IPS-20b (cell line): ENCODE measurements around the gene SGCD.

ENCODE experiments used
- H3K27ac ChIP-seq: one replicate; pipeline ENCODE4 v1.5.1; 2013; ENCODE audit warnings: low read length
- H3K27me3 ChIP-seq: 2 replicates; pipeline ENCODE4 v1.6.1; 2013; ENCODE audit warnings: mild to moderate bottlenecking, low read length, inconsistent platforms; ENCODE audit not compliant: insufficient read depth
- H3K36me3 ChIP-seq: 2 replicates; pipeline ENCODE4 v1.6.1; 2013; ENCODE audit warnings: low read depth, mild to moderate bottlenecking, inconsistent platforms, low read length, moderate library complexity; ENCODE audit not compliant: insufficient read depth
- H3K4me1 ChIP-seq: 2 replicates; pipeline ENCODE4 v1.6.1; 2013; ENCODE audit warnings: mild to moderate bottlenecking, control low read depth, inconsistent platforms, low read length, moderate library complexity; ENCODE audit not compliant: insufficient read depth
- H3K4me3 ChIP-seq: 2 replicates; pipeline ENCODE4 v1.5.1; 2013; ENCODE audit warnings: mild to moderate bottlenecking, low read length, inconsistent platforms
- H3K9ac ChIP-seq: 2 replicates; pipeline ENCODE4 v1.6.1; 2013; ENCODE audit warnings: low read depth, mild to moderate bottlenecking, inconsistent platforms, low read length, moderate library complexity
- H3K9me3 ChIP-seq: 2 replicates; pipeline ENCODE4 v1.6.1; 2013; ENCODE audit warnings: mild to moderate bottlenecking, low read depth, low read length, inconsistent platforms; ENCODE audit not compliant: insufficient read depth

Gene SGCD

DNA sequence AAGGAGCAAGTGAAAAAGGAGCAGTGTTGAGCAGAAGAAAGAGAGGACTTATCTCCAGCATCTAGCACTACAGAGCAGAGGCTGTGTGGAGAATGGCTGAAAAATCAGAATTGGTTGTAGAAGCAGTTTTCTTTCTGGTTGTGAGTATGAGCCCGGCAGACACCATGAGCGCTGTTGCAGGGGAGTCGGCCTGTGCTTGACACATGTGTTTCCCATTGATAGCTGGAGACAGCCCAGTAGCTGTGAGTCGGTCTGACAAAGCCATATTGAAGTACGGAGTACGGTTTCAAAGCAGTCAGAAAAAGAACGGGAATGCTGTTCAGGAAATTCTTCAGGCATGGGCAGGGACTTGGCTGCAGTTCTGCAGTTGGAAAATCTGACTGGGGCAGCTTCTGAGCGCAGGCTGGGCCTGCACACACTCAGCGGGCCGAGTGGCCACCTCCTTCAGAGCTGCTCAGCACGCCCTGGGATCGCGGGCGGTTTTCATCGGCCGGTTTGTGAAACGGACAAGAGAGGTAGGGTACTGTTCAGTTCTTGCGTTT is at the start of gene SGCD:
Gene SGCD, plus strand, starts transcription at position 447 of the 542 bp plus-strand sequence.
- Histone ChIP-seq H3K4me3 (no peak within 1 kb of the TSS), H3K27ac (no peak within 1 kb of the TSS), H3K27me3 (no peaks in the 10 kb centered on the region), H3K36me3 (no peaks in the 10 kb centered on the region), H3K4me1 (no peaks in the 10 kb centered on the region), H3K9ac (no peak within 1 kb of the TSS), H3K9me3 (no peaks in the 10 kb centered on the region)

DNA sequence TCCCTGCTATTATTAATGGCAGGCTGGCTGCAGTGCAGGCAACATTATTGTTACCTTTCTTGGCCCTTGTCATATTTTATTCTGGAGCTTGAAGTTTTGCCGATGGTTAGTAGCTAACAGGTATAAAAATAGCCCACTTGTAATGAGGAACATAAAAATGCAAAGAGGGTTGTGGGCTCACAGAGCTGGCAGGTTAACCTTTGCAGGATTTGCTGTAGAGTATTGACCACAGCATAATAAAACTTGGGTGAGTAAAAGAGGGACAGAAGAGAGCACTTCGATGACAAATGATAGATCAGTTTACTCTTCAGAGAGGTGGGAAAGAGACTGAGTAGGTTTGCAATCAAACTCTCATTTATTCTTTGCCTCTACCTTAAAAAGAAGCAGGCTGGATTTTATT is 49.7 kb upstream of the SGCD start:
- no peaks in the 10 kb centered on the region for H3K27me3 ChIP-seq
- H3K9ac ChIP-seq: no peak overlapping the region
- no peak overlapping the region for H3K27ac ChIP-seq
- H3K36me3 ChIP-seq: no peaks in the 10 kb centered on the region
- peaks cover 3% of the 10 kb centered on the region for H3K4me1 ChIP-seq
- no peak overlapping the region for H3K4me3 ChIP-seq
- no peaks in the 10 kb centered on the region for H3K9me3 ChIP-seq

DNA sequence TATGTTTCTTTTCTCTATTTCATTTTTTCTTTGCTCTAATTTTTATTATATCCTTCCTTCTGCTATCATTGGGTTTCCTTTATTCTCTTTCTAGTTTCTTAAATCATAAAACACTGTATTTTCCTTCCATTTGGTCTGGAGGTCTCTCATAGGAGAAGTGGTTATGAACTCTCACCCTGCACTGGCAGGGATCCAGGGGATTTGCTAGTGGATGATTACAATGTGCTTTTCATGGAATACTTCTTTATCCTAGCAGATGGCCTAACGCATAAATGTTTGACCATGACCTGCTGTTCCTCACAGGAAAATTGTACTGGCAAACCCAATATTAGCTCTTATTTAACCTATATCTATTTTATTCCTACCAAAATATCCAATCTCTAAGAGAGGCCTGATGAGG is 31.5 kb upstream of the SGCD start:
- H3K4me1 ChIP-seq: no peaks in the 10 kb centered on the region
- no peak overlapping the region for H3K9ac ChIP-seq
- H3K9me3 ChIP-seq: no peaks in the 10 kb centered on the region
- no peaks in the 10 kb centered on the region for H3K27me3 ChIP-seq
- H3K27ac ChIP-seq: no peak overlapping the region
- H3K36me3 ChIP-seq: no peaks in the 10 kb centered on the region
- no peak overlapping the region for H3K4me3 ChIP-seq

DNA sequence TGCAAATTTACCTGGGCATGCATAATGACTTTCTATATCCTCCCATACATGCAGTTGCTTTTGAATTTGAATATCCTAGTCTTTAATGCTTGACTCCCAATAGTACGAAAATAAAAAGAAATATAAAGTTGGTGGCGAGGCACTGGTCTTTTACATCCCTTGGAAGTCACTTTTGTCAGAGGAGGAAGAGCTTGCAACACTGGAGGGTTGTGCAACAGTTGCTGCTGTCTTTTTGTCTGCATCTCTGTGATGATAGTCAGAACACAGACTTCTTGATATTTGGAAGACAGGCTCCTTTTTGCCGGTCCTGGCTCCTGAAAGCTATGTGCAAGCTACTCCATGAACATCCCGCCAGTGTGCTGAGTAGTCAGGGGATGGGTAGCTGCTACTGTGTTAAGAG is 16.8 kb upstream of the SGCD start:
- Histone ChIP-seq H3K4me1 (no peaks in the 10 kb centered on the region), H3K9me3 (peaks cover 8% of the 10 kb centered on the region), H3K27ac (no peak overlapping the region), H3K9ac (no peak overlapping the region), H3K4me3 (no peak overlapping the region), H3K36me3 (no peaks in the 10 kb centered on the region), H3K27me3 (no peaks in the 10 kb centered on the region)

DNA sequence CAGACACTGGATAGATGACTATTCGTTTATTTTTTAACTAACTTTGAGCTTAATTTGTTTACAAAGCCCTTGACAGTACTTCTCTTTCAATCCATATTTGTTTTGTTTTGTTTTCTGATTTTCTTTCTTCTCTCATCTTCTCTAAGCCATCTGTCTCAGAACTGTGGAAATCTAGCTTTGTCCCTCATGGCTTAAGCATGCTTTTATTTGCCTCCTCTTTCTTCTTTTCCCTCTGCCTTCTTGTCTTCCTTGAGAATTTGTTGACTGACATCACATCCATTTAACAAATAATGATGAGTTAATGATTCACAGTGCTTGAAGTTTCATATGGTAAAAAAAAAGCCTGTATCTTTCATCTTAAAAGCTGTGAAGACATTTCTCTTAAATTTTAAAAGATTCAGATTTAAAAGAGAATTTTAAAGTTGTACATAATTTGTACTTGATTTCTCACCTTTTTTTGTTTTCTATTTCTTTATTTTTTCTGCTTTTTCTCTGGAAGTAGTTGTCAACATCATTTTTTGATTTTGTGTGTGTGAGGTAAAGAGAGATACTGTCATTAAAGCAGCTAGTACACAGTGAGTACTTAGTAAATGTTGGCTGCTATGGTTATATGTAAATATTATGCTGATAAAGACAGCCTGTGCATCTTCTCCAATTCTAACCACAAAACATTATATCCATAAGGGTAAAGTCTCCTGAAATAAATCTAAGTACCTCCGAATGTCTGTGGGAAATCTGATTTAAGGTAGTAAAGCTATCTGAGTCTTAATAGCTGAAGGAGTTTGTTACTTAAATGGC is 13.9 kb upstream of the SGCD start:
- no peaks in the 10 kb centered on the region for H3K27me3 ChIP-seq
- no peak overlapping the region for H3K4me3 ChIP-seq
- no peak overlapping the region for H3K9ac ChIP-seq
- H3K9me3 ChIP-seq: no peaks in the 10 kb centered on the region
- no peaks in the 10 kb centered on the region for H3K4me1 ChIP-seq
- no peaks in the 10 kb centered on the region for H3K36me3 ChIP-seq
- no peak overlapping the region for H3K27ac ChIP-seq

DNA sequence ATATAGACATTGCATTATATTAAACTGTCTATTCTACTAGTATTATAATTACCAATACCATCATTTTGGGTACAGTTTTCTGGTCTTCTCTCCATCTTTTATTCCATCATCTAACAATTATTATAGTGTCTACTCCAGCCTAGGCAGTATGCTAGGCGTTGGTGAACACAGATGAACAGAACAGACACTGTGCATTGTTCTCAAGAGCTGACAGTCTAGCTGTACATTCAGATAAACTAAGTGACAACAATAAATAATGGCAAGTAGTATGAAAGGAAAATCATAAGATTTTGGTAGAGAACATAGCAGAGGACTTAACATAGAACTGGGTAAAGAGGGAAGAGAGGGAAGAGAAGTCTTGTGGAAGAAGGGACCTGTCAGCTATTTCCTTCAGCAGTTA is 12.5 kb upstream of the SGCD start:
- no peaks in the 10 kb centered on the region for H3K27me3 ChIP-seq
- H3K4me1 ChIP-seq: no peaks in the 10 kb centered on the region
- no peaks in the 10 kb centered on the region for H3K9me3 ChIP-seq
- H3K27ac ChIP-seq: no peak overlapping the region
- no peak overlapping the region for H3K9ac ChIP-seq
- H3K4me3 ChIP-seq: no peak overlapping the region
- no peaks in the 10 kb centered on the region for H3K36me3 ChIP-seq

DNA sequence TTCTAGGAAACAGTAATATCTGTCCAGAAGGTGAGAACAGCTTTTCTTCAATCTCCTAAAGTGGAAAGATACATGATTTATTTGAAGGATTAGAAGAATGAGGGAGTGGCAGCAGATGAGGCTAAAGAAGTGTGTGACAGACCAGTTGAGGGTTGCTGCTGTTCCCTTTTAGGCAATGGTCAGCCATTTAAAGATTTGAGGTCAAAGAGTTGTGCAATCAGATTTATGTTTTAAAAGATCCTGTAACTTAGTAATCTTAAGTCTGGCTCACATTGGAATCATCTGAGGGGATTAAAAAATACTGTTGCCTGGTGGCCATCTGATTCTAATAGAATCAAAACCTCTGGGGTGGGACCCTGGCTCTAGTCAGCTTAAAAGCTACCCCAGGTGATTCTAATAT is 4.3 kb upstream of the SGCD start:
- Histone ChIP-seq H3K27ac (no peak overlapping the region), H3K27me3 (no peaks in the 10 kb centered on the region), H3K36me3 (no peaks in the 10 kb centered on the region), H3K9me3 (no peaks in the 10 kb centered on the region), H3K4me1 (no peaks in the 10 kb centered on the region), H3K4me3 (no peak overlapping the region), H3K9ac (no peak overlapping the region)

DNA sequence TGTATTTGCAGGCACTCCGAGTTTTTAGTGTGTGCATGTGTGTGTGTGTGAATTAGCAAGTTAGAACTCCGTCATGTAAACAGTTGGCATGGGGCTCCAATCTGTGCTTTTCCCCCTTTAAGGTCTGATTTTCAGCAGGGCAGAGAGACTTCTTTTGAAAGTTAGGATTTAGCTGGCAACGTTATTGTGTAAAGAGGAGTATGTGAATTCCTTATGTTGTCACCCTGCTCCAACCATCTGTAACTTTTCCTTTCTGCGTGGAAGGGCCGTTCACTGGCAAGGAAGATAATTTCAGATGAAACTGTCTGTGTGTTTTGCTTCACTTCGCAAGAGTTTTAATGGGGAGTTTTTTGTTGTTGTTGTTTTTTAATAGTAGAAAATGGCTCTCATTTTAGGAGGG is 332 bp downstream of the SGCD start:
- no peak overlapping the region for H3K9ac ChIP-seq
- no peak overlapping the region for H3K27ac ChIP-seq
- no peaks in the 10 kb centered on the region for H3K36me3 ChIP-seq
- H3K4me3 ChIP-seq: no peak overlapping the region
- H3K27me3 ChIP-seq: no peaks in the 10 kb centered on the region
- H3K9me3 ChIP-seq: no peaks in the 10 kb centered on the region
- H3K4me1 ChIP-seq: no peaks in the 10 kb centered on the region

DNA sequence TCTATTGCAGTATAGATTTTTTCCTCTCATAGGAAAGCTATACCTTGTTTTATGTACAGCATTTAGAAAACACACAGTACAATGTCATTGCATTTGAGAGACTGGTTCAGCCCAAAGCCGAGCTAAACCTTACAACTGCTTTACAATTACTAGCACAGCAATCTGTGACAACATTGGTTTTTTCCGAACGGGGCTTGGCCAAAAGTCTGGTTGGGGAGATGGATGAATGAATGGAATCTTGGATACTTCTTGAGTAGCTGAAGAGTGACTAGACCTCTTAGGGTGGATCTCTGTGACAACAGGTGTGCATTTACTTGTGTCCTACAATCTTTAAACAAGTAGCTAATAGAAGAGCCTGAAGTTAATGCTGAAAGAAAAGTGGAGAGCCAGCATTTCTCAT is 1.2 kb downstream of the SGCD start:
- no peak overlapping the region for H3K27ac ChIP-seq
- H3K9me3 ChIP-seq: no peaks in the 10 kb centered on the region
- H3K27me3 ChIP-seq: no peaks in the 10 kb centered on the region
- no peak overlapping the region for H3K9ac ChIP-seq
- no peaks in the 10 kb centered on the region for H3K36me3 ChIP-seq
- H3K4me3 ChIP-seq: no peak overlapping the region
- no peaks in the 10 kb centered on the region for H3K4me1 ChIP-seq

DNA sequence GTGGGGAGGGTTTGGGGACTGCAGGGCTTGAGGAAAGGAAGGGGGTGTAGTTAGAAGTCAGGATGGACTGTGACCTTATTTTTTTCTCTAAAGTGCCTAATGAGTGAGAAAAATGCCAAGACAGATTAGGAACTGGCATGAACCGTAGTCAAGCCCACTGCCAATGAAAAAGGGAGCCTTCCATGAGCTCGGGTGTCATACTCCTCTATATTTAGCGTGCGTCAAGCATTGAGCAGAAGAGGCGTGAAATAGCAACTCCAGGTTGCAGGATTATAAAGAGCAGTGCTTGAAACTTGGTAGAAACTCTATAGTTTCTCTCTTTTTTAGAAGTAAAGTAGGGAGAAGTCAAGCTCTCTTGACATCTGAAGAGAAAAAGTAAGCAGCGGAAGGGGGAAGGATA is 1.8 kb downstream of the SGCD start:
- Histone ChIP-seq H3K9me3 (no peaks in the 10 kb centered on the region), H3K9ac (no peak overlapping the region), H3K4me3 (no peak overlapping the region), H3K27ac (no peak overlapping the region), H3K27me3 (no peaks in the 10 kb centered on the region), H3K36me3 (no peaks in the 10 kb centered on the region), H3K4me1 (no peaks in the 10 kb centered on the region)

DNA sequence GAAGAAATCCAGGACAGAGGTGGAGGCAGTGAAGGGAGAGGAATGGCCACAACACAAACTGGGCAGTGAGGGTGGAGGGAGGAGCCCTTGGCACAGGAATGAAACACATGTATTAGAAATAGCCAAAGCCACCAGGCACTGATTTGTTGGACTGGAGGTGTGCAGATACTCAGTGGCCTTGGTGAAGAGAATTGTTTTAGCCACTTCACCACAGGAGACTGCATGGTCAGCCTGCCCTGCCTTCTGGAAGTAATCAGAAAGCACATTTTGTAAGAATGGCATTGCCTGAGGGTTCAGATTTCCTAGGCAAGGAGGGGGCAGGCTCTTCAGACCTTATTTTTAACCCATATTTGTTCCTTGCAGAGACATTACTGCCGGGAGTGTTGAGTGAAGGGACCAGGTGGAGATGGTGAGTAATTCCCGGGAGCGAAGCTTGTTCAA is 2.2 kb downstream of the SGCD start:
- Histone ChIP-seq H3K4me3 (no peak overlapping the region), H3K27ac (no peak overlapping the region), H3K9me3 (no peaks in the 10 kb centered on the region), H3K9ac (no peak overlapping the region), H3K27me3 (no peaks in the 10 kb centered on the region), H3K36me3 (no peaks in the 10 kb centered on the region), H3K4me1 (no peaks in the 10 kb centered on the region)

DNA sequence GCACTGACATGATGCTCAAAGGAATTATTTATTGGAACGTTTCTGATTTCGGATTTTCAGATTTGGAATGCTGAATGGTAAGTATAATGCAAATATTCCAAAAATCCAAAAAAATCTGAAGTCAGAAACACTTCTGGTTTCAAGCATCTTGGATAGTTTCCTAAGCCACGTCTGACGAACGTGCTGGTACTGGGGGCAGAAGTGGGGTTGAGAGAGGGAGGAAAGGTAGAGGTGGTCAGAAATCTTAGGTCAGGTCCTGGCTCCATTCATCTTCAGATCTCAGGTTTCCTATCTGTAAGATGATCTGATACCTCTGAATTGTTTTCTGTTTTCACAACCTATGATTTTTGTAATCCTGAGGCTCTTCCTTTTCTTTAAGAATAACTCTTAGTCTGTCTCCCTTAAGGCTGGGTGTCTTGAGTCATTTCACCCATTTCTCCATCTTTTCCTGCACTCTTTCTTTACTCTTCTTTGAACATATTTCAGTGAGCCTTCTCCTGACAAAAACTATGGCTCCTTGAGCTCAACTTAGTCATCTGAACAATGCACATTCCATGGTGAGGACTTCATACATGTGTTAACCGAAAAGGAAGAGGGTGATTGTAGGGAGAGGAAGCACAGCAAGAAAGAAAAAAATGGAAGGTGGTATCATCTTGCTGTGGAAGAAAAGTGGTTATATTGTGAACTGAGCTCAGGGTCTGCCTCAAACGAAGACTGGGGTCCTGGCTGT is 3.3 kb downstream of the SGCD start:
- H3K36me3 ChIP-seq: no peaks in the 10 kb centered on the region
- no peaks in the 10 kb centered on the region for H3K4me1 ChIP-seq
- H3K4me3 ChIP-seq: no peak overlapping the region
- no peak overlapping the region for H3K27ac ChIP-seq
- no peaks in the 10 kb centered on the region for H3K27me3 ChIP-seq
- H3K9me3 ChIP-seq: no peaks in the 10 kb centered on the region
- no peak overlapping the region for H3K9ac ChIP-seq
